Mesendoderm (in vitro differentiated cells): ENCODE measurements around the gene EIF2D. TPM values are rescaled to one million over a fixed set of nuclear protein-coding genes. Genes with fewer than 3 reads are reported as not detected.

Source experiments
- DNase-seq: peaks from one replicate; pipeline ENCODE4 v3.0.0; 2013
- H2AK5ac ChIP-seq: 2 replicates; pipeline ENCODE4 v1.6.1; 2013; ENCODE audit warnings: low read length, inconsistent platforms
- H2BK120ac ChIP-seq: 2 replicates; pipeline ENCODE4 v1.6.1; 2013; ENCODE audit warnings: low read depth, mild to moderate bottlenecking, low read length, moderate library complexity, mixed read lengths
- H2BK15ac ChIP-seq: replicated peaks from 2 replicates; pipeline ENCODE4 v1.6.1; 2013; ENCODE audit warnings: low read depth, mild to moderate bottlenecking, moderate library complexity
- H2BK5ac ChIP-seq: 2 replicates; pipeline ENCODE4 v1.6.1; 2013; ENCODE audit warnings: low read length, inconsistent platforms
- H3K18ac ChIP-seq: 2 replicates; pipeline ENCODE4 v1.6.1; 2013; ENCODE audit warnings: mild to moderate bottlenecking, low read length, mixed read lengths
- H3K23ac ChIP-seq: one replicate; pipeline ENCODE4 v1.6.1; 2013; ENCODE audit warnings: low read length
- H3K27ac ChIP-seq: 2 replicates; pipeline ENCODE4 v1.5.1; 2013; ENCODE audit warnings: low read depth, mild to moderate bottlenecking, inconsistent platforms, low read length, moderate library complexity
- H3K27me3 ChIP-seq: 2 replicates; pipeline ENCODE4 v1.6.1; 2013; ENCODE audit warnings: low read length, control low read depth, mild to moderate bottlenecking, inconsistent platforms; ENCODE audit not compliant: insufficient read depth, poor library complexity
- H3K36me3 ChIP-seq: 2 replicates; pipeline ENCODE4 v1.6.1; 2013; ENCODE audit warnings: low read length, inconsistent platforms; ENCODE audit not compliant: control insufficient read depth, insufficient read depth
- H3K4ac ChIP-seq: one replicate; pipeline ENCODE4 v1.6.1; 2013; ENCODE audit warnings: low read depth, mild to moderate bottlenecking, low read length, moderate library complexity
- H3K4me1 ChIP-seq: 2 replicates; pipeline ENCODE4 v1.6.1; 2013; ENCODE audit warnings: low read depth, low read length, inconsistent platforms; ENCODE audit not compliant: control insufficient read depth
- H3K4me2 ChIP-seq: 2 replicates; pipeline ENCODE4 v1.6.1; 2013; ENCODE audit warnings: low read length
- H3K4me3 ChIP-seq: 2 replicates; pipeline ENCODE4 v1.5.1; 2013; ENCODE audit warnings: mild to moderate bottlenecking, low read length
- H3K56ac ChIP-seq: one replicate; pipeline ENCODE4 v1.6.1; 2013; ENCODE audit warnings: low read length
- H3K79me1 ChIP-seq: 2 replicates; pipeline ENCODE4 v1.6.1; 2013; ENCODE audit warnings: low read length, inconsistent platforms
- H3K79me2 ChIP-seq: 2 replicates; pipeline ENCODE4 v1.6.1; 2013; ENCODE audit warnings: mild to moderate bottlenecking, low read length; ENCODE audit not compliant: control insufficient read depth, insufficient read depth
- H3K9ac ChIP-seq: 2 replicates; pipeline ENCODE4 v1.6.1; 2013; ENCODE audit warnings: low read length, inconsistent platforms
- H4K5ac ChIP-seq: one replicate; pipeline ENCODE4 v1.6.1; 2013; ENCODE audit warnings: low read length
- H4K8ac ChIP-seq: one replicate; pipeline ENCODE4 v1.6.1; 2013; ENCODE audit warnings: low read depth, mild to moderate bottlenecking, control low read depth, low read length, moderate library complexity
- whole genome bisulfite sequencing: extraction: QIAGEN DNeasy Blood & Tissue Kit; methylation state at CpG from one replicate; pipeline ENCODE4 v1.1.7; 2013; ENCODE audit warnings: low lambda C conversion rate, missing lambda C conversion rate; ENCODE audit not compliant: insufficient coverage; ENCODE audit errors: extremely low coverage; 5-methylcytosine and 5-hydroxymethylcytosine counted together
- polyA plus RNA-seq, 2 experiments: library from polyadenylated mRNA; stranded (reverse); fragments of 200-250 nt; gene quantifications; one replicate each; pipeline ENCODE4 v1.2.3, GENCODE V29; 2013

Gene EIF2D, protein sequence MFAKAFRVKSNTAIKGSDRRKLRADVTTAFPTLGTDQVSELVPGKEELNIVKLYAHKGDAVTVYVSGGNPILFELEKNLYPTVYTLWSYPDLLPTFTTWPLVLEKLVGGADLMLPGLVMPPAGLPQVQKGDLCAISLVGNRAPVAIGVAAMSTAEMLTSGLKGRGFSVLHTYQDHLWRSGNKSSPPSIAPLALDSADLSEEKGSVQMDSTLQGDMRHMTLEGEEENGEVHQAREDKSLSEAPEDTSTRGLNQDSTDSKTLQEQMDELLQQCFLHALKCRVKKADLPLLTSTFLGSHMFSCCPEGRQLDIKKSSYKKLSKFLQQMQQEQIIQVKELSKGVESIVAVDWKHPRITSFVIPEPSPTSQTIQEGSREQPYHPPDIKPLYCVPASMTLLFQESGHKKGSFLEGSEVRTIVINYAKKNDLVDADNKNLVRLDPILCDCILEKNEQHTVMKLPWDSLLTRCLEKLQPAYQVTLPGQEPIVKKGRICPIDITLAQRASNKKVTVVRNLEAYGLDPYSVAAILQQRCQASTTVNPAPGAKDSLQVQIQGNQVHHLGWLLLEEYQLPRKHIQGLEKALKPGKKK
- polyA plus RNA-seq (2013, experiment 1 of 2) = 24.1 TPM
- polyA plus RNA-seq (2013, experiment 2 of 2) = 24.8 TPM

DNA sequence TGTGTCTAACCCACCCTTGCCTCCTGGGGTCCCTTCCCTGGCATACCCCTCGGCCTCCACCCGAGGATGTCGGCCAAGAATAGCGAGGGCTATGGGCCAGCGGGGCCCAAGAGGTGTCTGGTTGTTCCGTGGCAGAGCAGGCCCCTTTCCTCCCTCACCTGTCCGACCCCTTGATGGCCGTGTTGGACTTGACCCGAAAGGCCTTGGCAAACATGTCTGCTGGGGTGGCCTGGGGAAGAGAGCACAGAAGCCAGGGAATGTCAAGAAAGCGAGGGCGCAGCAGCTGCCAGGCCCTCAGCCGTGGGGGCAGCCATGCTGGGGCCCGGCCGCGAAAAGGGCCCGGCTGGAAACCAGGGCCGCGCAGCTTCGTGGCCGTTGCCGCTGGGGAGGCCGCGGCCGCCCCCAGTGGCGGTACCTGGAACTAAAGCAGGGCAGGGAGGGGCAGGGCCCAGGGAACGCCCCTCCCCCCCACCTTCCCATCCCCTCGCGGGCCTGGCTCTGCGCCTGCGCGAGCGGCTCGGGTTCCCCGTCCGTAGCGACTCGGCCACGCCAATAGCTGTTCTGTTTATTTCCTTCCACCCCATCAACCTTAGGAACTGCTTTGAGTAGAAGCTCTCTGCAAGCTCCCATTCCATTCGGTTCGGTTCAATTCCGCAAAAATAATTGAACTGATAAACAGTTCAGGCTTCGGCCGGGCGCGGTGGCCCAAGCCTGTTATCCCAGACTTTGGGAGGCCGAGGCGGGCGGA is at the start of gene EIF2D:
Gene EIF2D (minus strand): TSS at position 337 of the 748 bp plus-strand sequence. CDS start 123 bp downstream, at position 214.
- peak within 1 kb of the TSS; percentile 73 for H3K4me3 ChIP-seq
- no peak within 1 kb of the TSS for H2AK5ac ChIP-seq
- peak; percentile 95 for DNase-seq
- H3K79me1 ChIP-seq = peaks cover 9% of the 10 kb centered on the region
- H3K4me1 ChIP-seq = peaks cover 5% of the 10 kb centered on the region
- WGBS = no CpG with 5 or more reads among the region's 48 CpGs
- no peaks in the 10 kb centered on the region for H3K36me3 ChIP-seq
- no peak within 1 kb of the TSS for H3K4ac ChIP-seq
- peak within 1 kb of the TSS; percentile 86 for H3K9ac ChIP-seq
- no peak within 1 kb of the TSS for H2BK15ac ChIP-seq
- no peak within 1 kb of the TSS for H4K8ac ChIP-seq
- no peaks in the 10 kb centered on the region for H3K27me3 ChIP-seq
- H3K18ac ChIP-seq = peak within 1 kb of the TSS; percentile 3
- H2BK5ac ChIP-seq = peak within 1 kb of the TSS; percentile 43
- H4K5ac ChIP-seq = no peak within 1 kb of the TSS
- peaks cover 3% of the 10 kb centered on the region for H3K79me2 ChIP-seq
- peak within 1 kb of the TSS; percentile 60 for H3K4me2 ChIP-seq
- H3K56ac ChIP-seq = peak within 1 kb of the TSS; percentile 95
- peak within 1 kb of the TSS; percentile 46 for H3K27ac ChIP-seq
- no peak within 1 kb of the TSS for H3K23ac ChIP-seq
- H2BK120ac ChIP-seq = no peak within 1 kb of the TSS

DNA sequence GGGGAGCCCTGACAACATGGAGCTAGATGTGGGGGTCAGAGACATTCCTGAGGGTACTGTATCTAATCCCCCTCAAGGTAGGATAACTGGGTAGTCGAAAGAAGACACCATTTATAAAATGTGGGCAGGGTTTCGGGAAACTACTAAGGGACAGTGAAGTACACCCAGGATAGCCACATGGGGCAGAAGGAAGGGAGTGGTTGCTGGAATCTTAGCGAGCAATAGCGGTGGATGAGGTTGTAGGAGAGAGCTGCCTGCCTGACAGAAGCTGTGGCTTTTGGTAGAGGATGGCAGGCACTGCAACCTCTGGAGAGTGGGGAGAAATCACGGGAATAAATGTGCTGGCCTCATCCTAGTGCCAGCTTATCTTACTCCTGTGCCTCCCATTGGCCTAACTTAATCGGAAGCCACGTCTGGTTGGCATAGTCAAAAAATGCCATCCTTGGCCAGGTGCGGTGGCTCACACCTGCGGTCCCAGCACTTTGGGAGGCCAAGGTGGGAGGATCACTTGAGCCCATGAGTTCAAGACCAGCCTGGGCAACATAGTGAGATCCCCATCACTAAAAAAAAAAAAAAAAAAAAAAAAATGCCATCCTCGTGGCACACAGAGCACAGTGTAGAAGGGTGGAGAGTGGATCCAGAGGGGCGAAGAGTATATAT is 49.0 kb upstream of the EIF2D start:
- no peak overlapping the region for H3K27ac ChIP-seq
- no peak overlapping the region for H4K5ac ChIP-seq
- H3K56ac ChIP-seq = no peak overlapping the region
- no peak overlapping the region for H3K4ac ChIP-seq
- WGBS = no CpG with 5 or more reads among the region's 11 CpGs
- H3K4me3 ChIP-seq = no peak overlapping the region
- H3K18ac ChIP-seq = no peak overlapping the region
- H3K9ac ChIP-seq = no peak overlapping the region
- no peak overlapping the region for H2BK120ac ChIP-seq
- no peaks in the 10 kb centered on the region for H3K79me1 ChIP-seq
- DNase-seq = no peak
- H2BK5ac ChIP-seq = no peak overlapping the region
- no peaks in the 10 kb centered on the region for H3K27me3 ChIP-seq
- no peaks in the 10 kb centered on the region for H3K79me2 ChIP-seq
- no peak overlapping the region for H4K8ac ChIP-seq
- no peak overlapping the region for H3K4me2 ChIP-seq
- no peaks in the 10 kb centered on the region for H3K36me3 ChIP-seq
- H3K23ac ChIP-seq = no peak overlapping the region
- peaks cover 7% of the 10 kb centered on the region for H3K4me1 ChIP-seq
- H2AK5ac ChIP-seq = no peak overlapping the region
- no peak overlapping the region for H2BK15ac ChIP-seq

DNA sequence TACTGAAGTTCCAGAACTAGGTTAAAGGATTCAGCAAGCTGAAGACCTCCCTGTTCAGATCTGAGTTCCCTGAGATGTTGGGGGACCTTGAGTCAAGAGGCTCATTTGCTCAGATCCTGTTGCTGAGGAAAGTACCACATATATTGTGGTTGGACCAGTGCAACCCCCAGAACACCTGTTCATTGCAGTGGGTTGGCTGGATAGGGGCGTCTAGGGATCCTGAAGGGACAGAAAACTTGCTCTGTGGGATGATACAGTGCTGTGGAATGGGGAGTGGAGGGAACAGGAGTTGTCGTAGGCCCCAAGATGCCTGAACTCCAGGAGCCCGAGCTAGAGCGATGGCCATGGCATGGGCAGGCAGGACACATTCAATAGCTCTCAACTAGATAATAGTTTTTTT is 47.9 kb upstream of the EIF2D start:
- Histone ChIP-seq H3K4me1 (peaks cover 7% of the 10 kb centered on the region), H2AK5ac (no peak overlapping the region), H4K8ac (no peak overlapping the region), H4K5ac (no peak overlapping the region), H3K4me2 (no peak overlapping the region), H3K27me3 (no peaks in the 10 kb centered on the region), H3K4ac (no peak overlapping the region), H3K9ac (no peak overlapping the region), H3K4me3 (no peak overlapping the region), H3K79me2 (no peaks in the 10 kb centered on the region), H2BK15ac (no peak overlapping the region), H3K23ac (no peak overlapping the region), H3K27ac (no peak overlapping the region), H3K18ac (no peak overlapping the region), H3K79me1 (no peaks in the 10 kb centered on the region), H2BK5ac (no peak overlapping the region), H2BK120ac (no peak overlapping the region), H3K36me3 (no peaks in the 10 kb centered on the region), H3K56ac (no peak overlapping the region)
- WGBS = no CpG with 5 or more reads among the region's 4 CpGs
- DNase-seq = no peak

DNA sequence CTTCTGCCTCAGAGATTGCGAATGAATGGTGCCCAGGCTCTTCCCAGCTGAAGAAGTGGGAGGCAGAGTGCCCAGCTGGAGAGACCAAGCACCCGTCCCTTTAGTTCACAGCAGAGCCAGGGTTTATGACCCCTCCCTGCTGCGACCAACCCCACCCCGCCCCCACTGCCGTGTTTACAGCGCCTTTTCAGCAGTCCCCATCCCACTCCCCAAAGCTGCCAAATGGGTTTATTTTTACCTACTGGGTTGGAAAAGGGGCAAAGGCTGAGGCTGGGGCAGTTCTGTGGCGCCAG is 46.7 kb upstream of the EIF2D start:
- WGBS = no CpG with 5 or more reads among the region's 7 CpGs
- Histone ChIP-seq H3K4me1 (peaks cover 7% of the 10 kb centered on the region), H3K79me2 (no peaks in the 10 kb centered on the region), H2BK5ac (no peak overlapping the region), H4K8ac (no peak overlapping the region), H2BK15ac (no peak overlapping the region), H3K4me2 (no peak overlapping the region), H4K5ac (no peak overlapping the region), H3K4ac (no peak overlapping the region), H2AK5ac (no peak overlapping the region), H3K56ac (peak overlapping the region; percentile 29), H3K18ac (no peak overlapping the region), H3K36me3 (no peaks in the 10 kb centered on the region), H3K4me3 (no peak overlapping the region), H3K79me1 (no peaks in the 10 kb centered on the region), H3K27me3 (no peaks in the 10 kb centered on the region), H3K23ac (no peak overlapping the region), H3K27ac (no peak overlapping the region), H3K9ac (peak overlapping the region; percentile 48), H2BK120ac (no peak overlapping the region)
- no peak for DNase-seq

DNA sequence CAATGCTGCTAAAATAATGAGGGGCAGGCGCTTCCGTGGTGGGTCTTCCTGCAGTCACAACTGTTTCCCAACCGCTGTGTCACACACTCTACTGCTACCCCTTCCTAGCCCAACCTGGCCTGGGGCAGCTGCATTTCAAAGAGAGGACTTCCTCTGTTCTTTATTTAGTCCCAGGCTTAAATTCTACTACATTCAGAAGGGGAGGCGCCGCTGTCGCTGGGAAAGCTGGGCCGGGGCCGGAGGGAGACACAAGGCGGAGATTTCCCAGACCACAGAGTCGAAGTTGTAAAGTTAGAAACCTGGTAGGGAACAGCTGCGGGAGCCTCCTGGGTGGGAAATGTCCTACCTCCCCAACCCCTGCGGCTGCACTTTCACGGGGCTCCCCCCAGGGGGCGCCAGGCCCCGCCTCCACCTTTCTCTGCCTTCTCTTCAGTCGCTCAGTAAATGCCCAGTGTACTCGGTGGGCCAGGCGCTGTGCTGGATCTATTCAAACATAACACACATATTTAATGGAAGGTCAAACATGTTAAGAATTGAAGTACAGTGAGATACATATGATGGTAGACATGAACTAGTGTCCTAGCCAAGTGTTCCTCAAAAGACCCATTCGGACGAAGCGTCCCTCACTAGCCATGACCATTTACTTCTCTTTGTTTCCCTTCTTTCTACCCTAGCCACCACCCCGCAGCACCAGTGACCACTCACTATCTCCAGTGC is 46.2 kb upstream of the EIF2D start:
- Histone ChIP-seq H4K5ac (no peak overlapping the region), H4K8ac (no peak overlapping the region), H3K18ac (peak overlapping the region; percentile 53), H3K4me3 (no peak overlapping the region), H3K4me2 (peak overlapping the region; percentile 18), H3K4me1 (peaks cover 7% of the 10 kb centered on the region), H2BK120ac (no peak overlapping the region), H3K27ac (no peak overlapping the region), H3K23ac (no peak overlapping the region), H3K9ac (peak overlapping the region; percentile 48), H2AK5ac (no peak overlapping the region), H3K36me3 (no peaks in the 10 kb centered on the region), H3K27me3 (no peaks in the 10 kb centered on the region), H2BK15ac (no peak overlapping the region), H3K79me1 (no peaks in the 10 kb centered on the region), H3K56ac (peak overlapping the region; percentile 52), H2BK5ac (no peak overlapping the region), H3K4ac (no peak overlapping the region), H3K79me2 (no peaks in the 10 kb centered on the region)
- WGBS = no CpG with 5 or more reads among the region's 22 CpGs
- DNase-seq = peak; percentile 84
